ENCODE measurements around the gene SHROOM2.

DNA sequence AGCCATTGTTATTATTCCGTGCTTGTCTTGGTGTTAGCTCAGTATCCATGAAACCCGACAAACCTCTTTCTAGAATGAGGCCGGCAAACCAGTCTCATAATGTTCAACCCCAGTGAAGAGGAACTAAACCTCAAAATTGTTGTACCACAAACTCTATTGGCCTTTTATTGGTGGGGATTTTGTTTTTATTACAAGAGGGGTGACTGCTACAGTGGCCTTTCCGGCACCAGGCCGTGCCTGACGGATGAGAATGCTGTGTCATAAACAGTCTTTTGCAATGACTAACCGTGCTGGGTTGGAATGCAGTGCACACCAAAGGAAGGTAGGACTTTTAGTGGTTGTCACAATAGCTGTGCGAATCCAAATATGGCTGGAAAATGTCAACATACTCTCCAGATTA is 60.8 kb downstream of the SHROOM2 start:
- TF ChIP-seq, protein P1, sequence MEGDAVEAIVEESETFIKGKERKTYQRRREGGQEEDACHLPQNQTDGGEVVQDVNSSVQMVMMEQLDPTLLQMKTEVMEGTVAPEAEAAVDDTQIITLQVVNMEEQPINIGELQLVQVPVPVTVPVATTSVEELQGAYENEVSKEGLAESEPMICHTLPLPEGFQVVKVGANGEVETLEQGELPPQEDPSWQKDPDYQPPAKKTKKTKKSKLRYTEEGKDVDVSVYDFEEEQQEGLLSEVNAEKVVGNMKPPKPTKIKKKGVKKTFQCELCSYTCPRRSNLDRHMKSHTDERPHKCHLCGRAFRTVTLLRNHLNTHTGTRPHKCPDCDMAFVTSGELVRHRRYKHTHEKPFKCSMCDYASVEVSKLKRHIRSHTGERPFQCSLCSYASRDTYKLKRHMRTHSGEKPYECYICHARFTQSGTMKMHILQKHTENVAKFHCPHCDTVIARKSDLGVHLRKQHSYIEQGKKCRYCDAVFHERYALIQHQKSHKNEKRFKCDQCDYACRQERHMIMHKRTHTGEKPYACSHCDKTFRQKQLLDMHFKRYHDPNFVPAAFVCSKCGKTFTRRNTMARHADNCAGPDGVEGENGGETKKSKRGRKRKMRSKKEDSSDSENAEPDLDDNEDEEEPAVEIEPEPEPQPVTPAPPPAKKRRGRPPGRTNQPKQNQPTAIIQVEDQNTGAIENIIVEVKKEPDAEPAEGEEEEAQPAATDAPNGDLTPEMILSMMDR (optimal IDR thresholded peaks at IDR 0.05 in 1 of 3, IDR thresholded peaks at IDR 0.05 in 1 of 3, conservative IDR thresholded peaks at IDR 0.05 in 1 of 3; ENCODE audit: extremely low read depth in 1 of 3, insufficient read depth in 2 of 3, low read length in 3 of 3) = no peak
- no peak for TF ChIP-seq EZH2 (IDR thresholded peaks at IDR 0.05; ENCODE audit: low read length)

Data from keratinocyte (primary cell).